H9 (cell line): ENCODE data around the gene FABP7. TPM values are rescaled to one million over a fixed set of nuclear protein-coding genes. Genes with fewer than 3 reads are reported as not detected.

ENCODE experiments used
- DNase-seq: peaks from one replicate; pipeline ENCODE4 v3.0.0-alpha.2; 2017
- H2AFZ ChIP-seq: one replicate; pipeline ENCODE4 v1.6.1; 2013; ENCODE audit warnings: mild to moderate bottlenecking, low read length, control low read depth, moderate library complexity
- H2AK5ac ChIP-seq: 2 replicates; pipeline ENCODE4 v1.6.1; 2013; ENCODE audit warnings: low read length, control low read depth, mixed read lengths; ENCODE audit not compliant: insufficient read length
- H2BK120ac ChIP-seq: one replicate; pipeline ENCODE4 v1.6.1; 2013; ENCODE audit warnings: low read depth, mild to moderate bottlenecking, low read length, control low read depth, inconsistent platforms; ENCODE audit not compliant: poor library complexity, severe bottlenecking
- H2BK12ac ChIP-seq: 2 replicates; pipeline ENCODE4 v1.6.1; 2013; ENCODE audit warnings: low read length, control low read depth, mixed read lengths, low read depth; ENCODE audit not compliant: insufficient read length
- H2BK15ac ChIP-seq: 2 replicates; pipeline ENCODE4 v1.6.1; 2013; ENCODE audit warnings: low read depth, low read length, control low read depth
- H2BK20ac ChIP-seq: one replicate; pipeline ENCODE4 v1.6.1; 2013; ENCODE audit warnings: low read depth, mild to moderate bottlenecking, low read length, control low read depth, inconsistent platforms; ENCODE audit not compliant: poor library complexity, severe bottlenecking
- H2BK5ac ChIP-seq: 2 replicates; pipeline ENCODE4 v1.6.1; 2013; ENCODE audit warnings: low read length, control low read depth, mixed read lengths; ENCODE audit not compliant: insufficient read length
- H3K14ac ChIP-seq: 2 replicates; pipeline ENCODE4 v1.6.1; 2013; ENCODE audit warnings: low read length, control low read depth; ENCODE audit not compliant: insufficient read depth
- H3K18ac ChIP-seq: 2 replicates; pipeline ENCODE4 v1.6.1; 2013; ENCODE audit warnings: low read depth, mild to moderate bottlenecking, mixed read lengths, low read length, control low read depth; ENCODE audit not compliant: insufficient read length
- H3K23ac ChIP-seq: 2 replicates; pipeline ENCODE4 v1.6.1; 2013; ENCODE audit warnings: low read length, control low read depth, mixed read lengths, low read depth; ENCODE audit not compliant: insufficient read length
- H3K23me2 ChIP-seq: 2 replicates; pipeline ENCODE4 v1.6.1; 2013; ENCODE audit warnings: low read depth, mild to moderate bottlenecking, mixed read lengths, low read length, control low read depth; ENCODE audit not compliant: insufficient read length, poor library complexity, severe bottlenecking
- H3K27ac ChIP-seq: 2 replicates; pipeline ENCODE4 v1.5.1; 2013; ENCODE audit warnings: low read length, control low read depth, mixed read lengths, low read depth; ENCODE audit not compliant: insufficient read length
- H3K27me3 ChIP-seq: 2 replicates; pipeline ENCODE4 v1.6.1; 2013; ENCODE audit warnings: low read length, control low read depth, inconsistent platforms; ENCODE audit not compliant: insufficient read depth
- H3K4ac ChIP-seq: 2 replicates; pipeline ENCODE4 v1.6.1; 2013; ENCODE audit warnings: low read depth, mild to moderate bottlenecking, control low read depth, inconsistent platforms, low read length, moderate library complexity
- H3K4me1 ChIP-seq: 2 replicates; pipeline ENCODE4 v1.6.1; 2013; ENCODE audit warnings: low read length, control low read depth, inconsistent platforms; ENCODE audit not compliant: insufficient read depth
- H3K4me2 ChIP-seq: 2 replicates; pipeline ENCODE4 v1.6.1; 2013; ENCODE audit warnings: low read length, control low read depth, mixed read lengths; ENCODE audit not compliant: insufficient read length, insufficient read depth
- H3K56ac ChIP-seq: 2 replicates; pipeline ENCODE4 v1.6.1; 2013; ENCODE audit warnings: low read depth, mild to moderate bottlenecking, mixed read lengths, low read length, control low read depth; ENCODE audit not compliant: insufficient read length
- H3K79me1 ChIP-seq: 2 replicates; pipeline ENCODE4 v1.6.1; 2013; ENCODE audit warnings: low read depth, mild to moderate bottlenecking, moderate library complexity, low read length, control low read depth, inconsistent platforms; ENCODE audit not compliant: insufficient read depth, poor library complexity, severe bottlenecking
- H3K79me2 ChIP-seq: 2 replicates; pipeline ENCODE4 v1.6.1; 2013; ENCODE audit warnings: low read length, control low read depth, inconsistent platforms; ENCODE audit not compliant: insufficient read depth
- H3K9ac ChIP-seq: 2 replicates; pipeline ENCODE4 v1.6.1; 2013; ENCODE audit warnings: low read length, control low read depth, mixed read lengths; ENCODE audit not compliant: insufficient read length; ENCODE audit errors: extremely low read depth
- H3K9me3 ChIP-seq: one replicate; pipeline ENCODE4 v1.6.1; 2013; ENCODE audit warnings: low read depth, low read length, inconsistent platforms; ENCODE audit not compliant: control insufficient read depth
- H3T11ph ChIP-seq: one replicate; pipeline ENCODE4 v1.6.1; 2013; ENCODE audit warnings: mild to moderate bottlenecking, low read length, control low read depth, inconsistent platforms
- H4K20me1 ChIP-seq: one replicate; pipeline ENCODE4 v1.6.1; 2013; ENCODE audit not compliant: control insufficient read depth, insufficient read length, insufficient read depth
- H4K5ac ChIP-seq: 2 replicates; pipeline ENCODE4 v1.6.1; 2013; ENCODE audit warnings: low read depth, mild to moderate bottlenecking, mixed read lengths, low read length, control low read depth; ENCODE audit not compliant: insufficient read length
- H4K8ac ChIP-seq: replicated peaks from 2 replicates; pipeline ENCODE4 v1.6.1; 2013; ENCODE audit warnings: low read length, control low read depth, mixed read lengths, low read depth; ENCODE audit not compliant: insufficient read length
- H4K91ac ChIP-seq: 2 replicates; pipeline ENCODE4 v1.6.1; 2013; ENCODE audit warnings: low read depth, mild to moderate bottlenecking, moderate library complexity, mixed read lengths, low read length, control low read depth; ENCODE audit not compliant: insufficient read length
- H3K27ac Mint-ChIP-seq, 3 experiments: 2 replicates in 2 of 3; 3 replicates in 1 of 3; pipeline ENCODE4 v1.8.0; 2020 to 2021; ENCODE audit warnings: mixed read lengths in 3 of 3, mild to moderate bottlenecking in 1 of 3, moderate library complexity in 1 of 3
- H3K27me3 Mint-ChIP-seq: 2 replicates; pipeline ENCODE4 v1.8.0; 2021; ENCODE audit warnings: low read depth, mild to moderate bottlenecking, moderate library complexity, mixed read lengths
- H3K36me3 Mint-ChIP-seq, 3 experiments: 2 replicates in 2 of 3; 3 replicates in 1 of 3; pipeline ENCODE4 v1.8.0; 2020 to 2021; ENCODE audit warnings: low read depth in 3 of 3, mixed read lengths in 3 of 3; ENCODE audit not compliant: insufficient read depth in 1 of 3
- H3K4me1 Mint-ChIP-seq, 2 experiments: 2 replicates each; pipeline ENCODE4 v1.8.0; 2020; ENCODE audit warnings: mixed read lengths in 2 of 2
- H3K4me3 Mint-ChIP-seq, 2 experiments: 2 replicates in 1 of 2; 3 replicates in 1 of 2; pipeline ENCODE4 v1.8.0; 2020 to 2021; ENCODE audit warnings: mild to moderate bottlenecking in 2 of 2, mixed read lengths in 2 of 2, moderate library complexity in 1 of 2
- H3K9me3 Mint-ChIP-seq, 2 experiments: 2 replicates in 1 of 2; 3 replicates in 1 of 2; pipeline ENCODE4 v1.8.0; 2020; ENCODE audit warnings: mild to moderate bottlenecking in 2 of 2, mixed read lengths in 2 of 2, moderate library complexity in 1 of 2
- WGBS: extraction: QIAGEN DNeasy Blood & Tissue Kit; methylation state at CpG from one replicate; pipeline ENCODE4 v1.1.7; 2013; ENCODE audit warnings: missing lambda C conversion rate, low lambda C conversion rate, mixed read lengths; ENCODE audit not compliant: insufficient read length; ENCODE audit errors: extremely low coverage; 5-methylcytosine and 5-hydroxymethylcytosine counted together
- total RNA-seq: library from RNA; stranded (reverse); gene quantifications from 2 replicates; pipeline ENCODE4 v1.2.1, GENCODE V29; 2021
- TF ChIP-seq, protein P1 (sequence below): fragments of 200-600 bp; sonication (generic); conservative IDR thresholded peaks from 3 replicates; pipeline ENCODE4 v1.8.0; 2021; ENCODE audit warnings: antibody characterized with exemption, mild to moderate bottlenecking

The FABP7 gene
- total RNA-seq, 1 experiment from 2014 or later = 3.9 TPM

DNA sequence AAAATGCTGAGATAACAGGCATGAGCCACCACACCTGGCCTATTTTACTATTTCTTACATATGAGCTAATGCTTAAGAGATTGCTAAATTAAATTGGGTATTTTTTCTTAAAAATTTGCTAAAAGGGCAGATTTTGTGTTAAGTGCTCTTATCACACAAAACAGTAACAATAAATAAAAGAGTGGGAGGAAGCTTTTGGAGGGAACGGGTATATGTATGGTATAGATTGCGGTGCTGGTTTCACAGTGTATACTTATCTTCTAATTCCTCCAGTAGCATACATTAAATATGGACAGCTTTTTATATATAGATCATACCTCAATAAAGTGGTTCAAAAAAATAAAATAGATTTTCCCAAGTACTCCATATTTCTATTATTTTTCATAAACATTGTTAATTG, 39.4 kb upstream of the FABP7 start:
- H3K4me2 ChIP-seq = no peak overlapping the region
- no peak overlapping the region for H2AK5ac ChIP-seq
- DNase-seq = no peak
- no peaks in the 10 kb centered on the region for H4K20me1 ChIP-seq
- no peak overlapping the region for H3K14ac ChIP-seq
- H3K9me3 ChIP-seq = no peaks in the 10 kb centered on the region
- H3K4me1 Mint-ChIP-seq = peaks cover 13 to 18% of the 10 kb centered on the region in 2 experiments
- no peak overlapping the region for H3T11ph ChIP-seq
- H3K79me1 ChIP-seq = no peaks in the 10 kb centered on the region
- no peak overlapping the region for H4K8ac ChIP-seq
- H3K27ac Mint-ChIP-seq = no peak overlapping the region
- H3K23me2 ChIP-seq = no peaks in the 10 kb centered on the region
- no peaks in the 10 kb centered on the region for H3K4me1 ChIP-seq
- no peak overlapping the region for H2BK5ac ChIP-seq
- H3K79me2 ChIP-seq = no peaks in the 10 kb centered on the region
- no peak overlapping the region for H2BK20ac ChIP-seq
- H4K5ac ChIP-seq = no peak overlapping the region
- no peak overlapping the region for H2AFZ ChIP-seq
- H3K9ac ChIP-seq = no peak overlapping the region
- no peak overlapping the region for H3K4ac ChIP-seq
- H3K18ac ChIP-seq = no peak overlapping the region
- TF ChIP-seq, protein P1, sequence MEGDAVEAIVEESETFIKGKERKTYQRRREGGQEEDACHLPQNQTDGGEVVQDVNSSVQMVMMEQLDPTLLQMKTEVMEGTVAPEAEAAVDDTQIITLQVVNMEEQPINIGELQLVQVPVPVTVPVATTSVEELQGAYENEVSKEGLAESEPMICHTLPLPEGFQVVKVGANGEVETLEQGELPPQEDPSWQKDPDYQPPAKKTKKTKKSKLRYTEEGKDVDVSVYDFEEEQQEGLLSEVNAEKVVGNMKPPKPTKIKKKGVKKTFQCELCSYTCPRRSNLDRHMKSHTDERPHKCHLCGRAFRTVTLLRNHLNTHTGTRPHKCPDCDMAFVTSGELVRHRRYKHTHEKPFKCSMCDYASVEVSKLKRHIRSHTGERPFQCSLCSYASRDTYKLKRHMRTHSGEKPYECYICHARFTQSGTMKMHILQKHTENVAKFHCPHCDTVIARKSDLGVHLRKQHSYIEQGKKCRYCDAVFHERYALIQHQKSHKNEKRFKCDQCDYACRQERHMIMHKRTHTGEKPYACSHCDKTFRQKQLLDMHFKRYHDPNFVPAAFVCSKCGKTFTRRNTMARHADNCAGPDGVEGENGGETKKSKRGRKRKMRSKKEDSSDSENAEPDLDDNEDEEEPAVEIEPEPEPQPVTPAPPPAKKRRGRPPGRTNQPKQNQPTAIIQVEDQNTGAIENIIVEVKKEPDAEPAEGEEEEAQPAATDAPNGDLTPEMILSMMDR = no peak
- H3K23ac ChIP-seq = no peak overlapping the region
- H2BK12ac ChIP-seq = no peak overlapping the region
- no peak overlapping the region for H3K56ac ChIP-seq
- H3K27me3 Mint-ChIP-seq = peaks cover 1% of the 10 kb centered on the region; the same call in 1 of the 2 replicates
- no peak overlapping the region for H2BK120ac ChIP-seq
- no peak overlapping the region for H3K27ac ChIP-seq
- H3K36me3 Mint-ChIP-seq = no peaks in the 10 kb centered on the region; a peak in 1 of 7 replicates
- no peak overlapping the region for H4K91ac ChIP-seq
- peaks cover 4% of the 10 kb centered on the region in 2 experiments for H3K9me3 Mint-ChIP-seq
- H3K27me3 ChIP-seq = no peaks in the 10 kb centered on the region
- no peak overlapping the region for H2BK15ac ChIP-seq
- WGBS = no CpG with 5 or more reads among the region's 2 CpGs
- H3K4me3 Mint-ChIP-seq = no peak overlapping the region
